GM23248 (cell line): ENCODE measurements around the gene RAB8A. TPM values are rescaled to one million over a fixed set of nuclear protein-coding genes. Genes with fewer than 3 reads are reported as not detected.

ENCODE experiments used
- DNase-seq: peaks from one replicate; pipeline ENCODE4 v3.0.0-alpha.2; 2015
- H2AFZ ChIP-seq: fragments of 200-600 bp; sonication (generic); 2 replicates; pipeline ENCODE4 v1.6.1; 2016; ENCODE audit warnings: antibody characterized with exemption
- H3F3A ChIP-seq: fragments of 200-600 bp; sonication (generic); 2 replicates; pipeline ENCODE4 v1.6.1; 2016; ENCODE audit warnings: mild to moderate bottlenecking, antibody characterized with exemption, mixed run types; ENCODE audit not compliant: insufficient read depth
- H3K27ac ChIP-seq: fragments of 200-600 bp; sonication (generic); 2 replicates; pipeline ENCODE4 v1.5.1; 2016; ENCODE audit warnings: mild to moderate bottlenecking
- H3K27me3 ChIP-seq: fragments of 200-600 bp; sonication (generic); replicated peaks from 2 replicates; pipeline ENCODE4 v1.6.1; 2016; ENCODE audit warnings: mild to moderate bottlenecking; ENCODE audit not compliant: insufficient read depth
- H3K36me3 ChIP-seq: fragments of 200-600 bp; sonication (generic); 2 replicates; pipeline ENCODE4 v1.6.1; 2016; ENCODE audit warnings: low read depth, mild to moderate bottlenecking
- H3K4me1 ChIP-seq: fragments of 200-600 bp; sonication (generic); 2 replicates; pipeline ENCODE4 v1.6.1; 2016; ENCODE audit warnings: mild to moderate bottlenecking; ENCODE audit not compliant: insufficient read depth
- H3K4me2 ChIP-seq: fragments of 200-600 bp; sonication (generic); one replicate; pipeline ENCODE4 v1.6.1; 2016; ENCODE audit warnings: mild to moderate bottlenecking; ENCODE audit not compliant: unreplicated experiment
- H3K4me3 ChIP-seq: fragments of 200-600 bp; sonication (generic); 2 replicates; pipeline ENCODE4 v1.5.1; 2016; ENCODE audit warnings: mild to moderate bottlenecking
- H3K79me2 ChIP-seq: fragments of 200-600 bp; sonication (generic); 2 replicates; pipeline ENCODE4 v1.6.1; 2016; ENCODE audit warnings: mild to moderate bottlenecking; ENCODE audit not compliant: insufficient read depth
- H3K9ac ChIP-seq: fragments of 200-600 bp; sonication (generic); 2 replicates; pipeline ENCODE4 v1.6.1; 2016; ENCODE audit warnings: mild to moderate bottlenecking
- H3K9me2 ChIP-seq: fragments of 200-600 bp; sonication (generic); 2 replicates; pipeline ENCODE4 v1.6.1; 2016; ENCODE audit warnings: mixed run types, mild to moderate bottlenecking, moderate library complexity; ENCODE audit not compliant: insufficient read depth
- H3K9me3 ChIP-seq: fragments of 200-600 bp; sonication (generic); one replicate; pipeline ENCODE4 v1.6.1; 2017; ENCODE audit warnings: low read depth
- H4K20me1 ChIP-seq: fragments of 200-600 bp; sonication (generic); 2 replicates; pipeline ENCODE4 v1.6.0; 2016; ENCODE audit not compliant: insufficient read depth
- EZH2 ChIP-seq: fragments of 200-600 bp; sonication (generic); IDR thresholded peaks from 2 replicates; pipeline ENCODE4 v1.6.1; 2018; ENCODE audit warnings: antibody characterized with exemption, mild to moderate bottlenecking; ENCODE audit not compliant: insufficient read depth, poor library complexity, severe bottlenecking
- EZH2phosphoT487 ChIP-seq: fragments of 200-600 bp; sonication (generic); IDR thresholded peaks from 2 replicates; pipeline ENCODE4 v1.6.1; 2018; ENCODE audit warnings: antibody characterized with exemption, moderate library complexity, mild to moderate bottlenecking, low read depth; ENCODE audit not compliant: insufficient read depth
- WGBS, 2 experiments: methylation state at CpG; one replicate each; pipeline ENCODE4 v1.1.6; 2015 to 2017; ENCODE audit warnings: low lambda C conversion rate in 2 of 2, low coverage in 1 of 2; ENCODE audit errors: missing lambda C conversion rate in 2 of 2; 5-methylcytosine and 5-hydroxymethylcytosine counted together
- in situ Hi-C: fragments of 300-500 bp; cut with MboI; formaldehyde crosslinking; loops from 2 replicates; pipeline ENCODE4 v1.15.0; 2020
- polyA plus RNA-seq: library from polyadenylated mRNA; unstranded; fragments of >200 nt; fragmentation: Nextera tagmentation; extraction: Ambion mirVana; gene quantifications from 2 replicates; pipeline ENCODE4 v1.2.1, GENCODE V29; 2016
- total RNA-seq: library from RNA; depleted of rRNA; stranded (reverse); fragments of >200 nt; shearing (Covaris generic); gene quantifications from 2 replicates; pipeline ENCODE4 v1.2.3, GENCODE V29; 2014

Gene RAB8A
- total and polyA plus RNA-seq, 2 experiments from 2014 or later, result 42.6 to 112 TPM

- no peaks in the 10 kb centered on the region for H3K27me3 ChIP-seq
- no peaks in the 10 kb centered on the region for H3K9me3 ChIP-seq
- H3K9ac ChIP-seq, result no peak overlapping the region
- H3K4me2 ChIP-seq, result no peak overlapping the region
- peak overlapping the region; percentile 41; the same call in 1 of the 2 replicates for H3K27ac ChIP-seq
- no peaks in the 10 kb centered on the region for H3K4me1 ChIP-seq
- H3F3A ChIP-seq, result peaks cover 93% of the 10 kb centered on the region
- TF ChIP-seq EZH2, result no peak
- no peak for TF ChIP-seq EZH2phosphoT487
- H3K36me3 ChIP-seq, result peaks cover 94% of the 10 kb centered on the region
- no peak overlapping the region for H2AFZ ChIP-seq
- 79 to 83% methylated on average over 17 of the region's 17 CpGs for WGBS, 2 experiments
- no peak for DNase-seq
- H3K9me2 ChIP-seq, result no peaks in the 10 kb centered on the region
- no peak overlapping the region for H3K4me3 ChIP-seq
- in situ Hi-C loops, result no loop called here
- peaks cover 100% of the 10 kb centered on the region for H3K79me2 ChIP-seq
- peaks cover 5% of the 10 kb centered on the region; the same call in 1 of the 2 replicates for H4K20me1 ChIP-seq
Measured at GRCh38 chr19:16088351-16089009, 23.2 kb upstream of the RAB8A start.

GRCh38 chr19:16089010-16089846 is 22.5 kb upstream of the RAB8A start:
- Histone ChIP-seq H4K20me1 (peaks cover 5% of the 10 kb centered on the region; the same call in 1 of the 2 replicates), H3K9me2 (no peaks in the 10 kb centered on the region), H3F3A (peaks cover 93% of the 10 kb centered on the region), H3K4me1 (no peaks in the 10 kb centered on the region), H3K4me2 (no peak overlapping the region), H3K36me3 (peaks cover 94% of the 10 kb centered on the region), H3K27ac (0 out of 2 replicates have a peak overlapping the region, but pooled peaks have one; percentile 7), H3K9ac (no peak overlapping the region), H3K27me3 (no peaks in the 10 kb centered on the region), H3K79me2 (peaks cover 98% of the 10 kb centered on the region), H2AFZ (no peak overlapping the region), H3K9me3 (no peaks in the 10 kb centered on the region), H3K4me3 (no peak overlapping the region)
- no peak for DNase-seq
- TF ChIP-seq EZH2phosphoT487 (no peak), EZH2 (no peak)
- WGBS, 2 experiments, result 88 to 91% methylated on average over 10 of the region's 10 CpGs
- in situ Hi-C loops, result no loop called here

DNA sequence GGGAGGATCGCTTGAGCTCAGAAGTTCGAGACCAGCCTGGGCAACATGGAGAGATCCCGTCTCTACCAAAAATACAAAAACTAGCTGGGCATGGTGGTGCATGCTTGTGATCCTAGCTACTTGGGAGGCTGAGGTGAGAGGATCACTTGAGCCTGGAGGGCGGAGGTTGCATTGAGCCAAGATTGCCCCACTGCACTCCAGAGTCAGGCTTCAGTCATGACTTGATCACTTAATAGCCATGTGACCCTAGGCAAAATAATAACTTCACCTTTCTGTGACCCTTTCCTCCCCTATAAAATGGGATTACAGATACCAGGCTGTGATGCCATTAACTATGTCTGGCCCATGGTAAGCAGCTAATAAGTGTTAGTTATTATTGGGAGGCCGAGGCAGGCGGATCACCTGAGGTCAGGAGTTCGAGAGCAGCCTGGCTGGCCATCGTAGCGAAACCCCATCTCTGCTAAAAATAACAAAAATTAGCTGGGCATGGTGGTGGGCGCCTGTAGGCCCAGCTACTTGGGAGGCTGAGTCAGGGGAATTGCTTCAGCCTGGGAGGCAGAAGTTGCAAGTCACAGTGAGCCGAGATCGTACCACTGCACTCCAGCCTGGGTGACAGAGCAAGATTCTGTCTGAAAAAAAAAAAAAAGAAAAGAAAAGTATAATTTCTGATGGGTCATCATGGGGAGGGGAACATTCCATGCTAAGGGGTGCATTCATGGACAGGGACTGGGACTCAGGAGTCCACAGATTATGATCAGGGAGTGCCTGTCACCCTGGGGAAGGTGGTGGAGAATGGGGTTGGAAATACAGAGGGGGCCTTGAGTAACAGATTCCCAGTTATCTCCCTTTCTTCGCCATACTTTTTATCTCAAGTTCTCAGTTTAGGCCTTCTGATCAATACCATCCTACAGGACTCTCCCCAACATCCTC is 19.9 kb upstream of the RAB8A start:
- no peaks in the 10 kb centered on the region for H3K9me3 ChIP-seq
- H3K27ac ChIP-seq, result peak overlapping the region; percentile 59
- TF ChIP-seq EZH2 (no peak), EZH2phosphoT487 (no peak)
- in situ Hi-C loops, result no loop called here
- H3K4me2 ChIP-seq, result no peak overlapping the region
- H2AFZ ChIP-seq, result no peak overlapping the region
- H3K4me1 ChIP-seq, result 0 out of 2 replicates have a peak, but pooled peaks cover 5% of the 10 kb centered on the region
- no peak for DNase-seq
- 0 out of 2 replicates have a peak overlapping the region, but pooled peaks have one; percentile 22 for H3K9ac ChIP-seq
- no peak overlapping the region for H3K4me3 ChIP-seq
- peaks cover 95% of the 10 kb centered on the region for H3K79me2 ChIP-seq
- peaks cover 5% of the 10 kb centered on the region; the same call in 1 of the 2 replicates for H4K20me1 ChIP-seq
- H3F3A ChIP-seq, result peaks cover 95% of the 10 kb centered on the region
- WGBS, 2 experiments, result 93 to 95% methylated on average over 13 of the region's 13 CpGs
- no peaks in the 10 kb centered on the region for H3K27me3 ChIP-seq
- no peaks in the 10 kb centered on the region for H3K9me2 ChIP-seq
- peaks cover 99% of the 10 kb centered on the region for H3K36me3 ChIP-seq
